SK-N-SH treated with all-trans-retinoic acid at 6 μM for 48 hours (cell line): ENCODE results near the gene RASEF.

Source experiments
- ATAC-seq: fragments of 200-7000 bp; cut with Tn5 transposase; 3 replicates; pipeline ENCODE4 v1.9.1; 2020; ENCODE audit warnings: mild to moderate bottlenecking, moderate library complexity
- ARNTL ChIP-seq: fragments of 450-650 bp; formaldehyde crosslinking; IDR thresholded peaks from 2 replicates; pipeline ENCODE4 v1.5.0; 2020; ENCODE audit warnings: low read depth, mild to moderate bottlenecking, moderate library complexity, borderline replicate concordance
- BACH2 ChIP-seq: fragments of 250-450 bp; sonication (Bioruptor Pico); IDR thresholded peaks from 2 replicates; pipeline ENCODE4 v1.9.0; 2021; ENCODE audit warnings: mild to moderate bottlenecking, borderline replicate concordance
- CREB5 ChIP-seq: fragments of 250-450 bp; sonication (Bioruptor Pico); IDR thresholded peaks from 2 replicates; pipeline ENCODE4 v1.5.1; 2020; ENCODE audit warnings: low read depth, mild to moderate bottlenecking, moderate library complexity
- CSDC2 ChIP-seq: fragments of 250-450 bp; sonication (Bioruptor Pico); IDR thresholded peaks from 2 replicates; pipeline ENCODE4 v1.5.0; 2020; ENCODE audit warnings: mild to moderate bottlenecking, moderate library complexity
- CSRNP3 ChIP-seq: fragments of 250-450 bp; sonication (Bioruptor Pico); IDR thresholded peaks from 2 replicates; pipeline ENCODE4 v1.5.1; 2021; ENCODE audit warnings: mild to moderate bottlenecking, moderate library complexity
- ESRRG ChIP-seq: fragments of 250-450 bp; sonication (Bioruptor Pico); IDR thresholded peaks from 2 replicates; pipeline ENCODE4 v1.6.1; 2021; ENCODE audit warnings: mild to moderate bottlenecking
- GLIS3 ChIP-seq: fragments of 250-450 bp; sonication (Bioruptor Pico); IDR thresholded peaks from 2 replicates; pipeline ENCODE4 v1.5.0; 2020; ENCODE audit warnings: mild to moderate bottlenecking, moderate library complexity
- ISL1 ChIP-seq: fragments of 250-450 bp; sonication (Bioruptor Pico); IDR thresholded peaks from 2 replicates; pipeline ENCODE4 v2.1.2; 2022; ENCODE audit warnings: mild to moderate bottlenecking, moderate library complexity
- OSR1 ChIP-seq: fragments of 250-450 bp; sonication (Bioruptor Pico); IDR thresholded peaks from 2 replicates; pipeline ENCODE4 v1.8.0; 2022; ENCODE audit warnings: moderate library complexity, mild to moderate bottlenecking, inconsistent platforms
- PATZ1 ChIP-seq: fragments of 250-450 bp; sonication (Bioruptor Pico); IDR thresholded peaks from 2 replicates; pipeline ENCODE4 v1.8.0; 2020; ENCODE audit warnings: mild to moderate bottlenecking, moderate library complexity, borderline replicate concordance
- POU6F1 ChIP-seq: fragments of 250-450 bp; sonication (Bioruptor Pico); IDR thresholded peaks from 2 replicates; pipeline ENCODE4 v1.8.0; 2021; ENCODE audit warnings: low read depth, mild to moderate bottlenecking, moderate library complexity, borderline replicate concordance
- PPARA ChIP-seq: fragments of 250-450 bp; sonication (Bioruptor Pico); IDR thresholded peaks from 2 replicates; pipeline ENCODE4 v1.5.0; 2020; ENCODE audit warnings: mild to moderate bottlenecking, borderline replicate concordance
- RARB ChIP-seq: fragments of 250-450 bp; sonication (Bioruptor Pico); IDR thresholded peaks from 2 replicates; pipeline ENCODE4 v1.8.0; 2021; ENCODE audit warnings: mild to moderate bottlenecking, moderate library complexity
- SNAI2 ChIP-seq: fragments of 250-450 bp; sonication (Bioruptor Pico); IDR thresholded peaks from 2 replicates; pipeline ENCODE4 v1.5.0; 2020; ENCODE audit warnings: mild to moderate bottlenecking, moderate library complexity
- TCF4 ChIP-seq: fragments of 250-450 bp; sonication (Bioruptor Pico); IDR thresholded peaks from 2 replicates; pipeline ENCODE4 v1.8.0; 2021; ENCODE audit warnings: mild to moderate bottlenecking, moderate library complexity, borderline replicate concordance
- TOX ChIP-seq: fragments of 250-450 bp; sonication (Bioruptor Pico); IDR thresholded peaks from 2 replicates; pipeline ENCODE4 v1.8.0; 2021; ENCODE audit warnings: mild to moderate bottlenecking, moderate library complexity, borderline replicate concordance
- TSHZ2 ChIP-seq: fragments of 250-450 bp; sonication (Bioruptor Pico); IDR thresholded peaks from 2 replicates; pipeline ENCODE4 v1.5.0; 2020; ENCODE audit warnings: mild to moderate bottlenecking, moderate library complexity
- ZC3H10 ChIP-seq: fragments of 250-450 bp; sonication (Bioruptor Pico); IDR thresholded peaks from 2 replicates; pipeline ENCODE4 v1.5.1; 2021; ENCODE audit warnings: mild to moderate bottlenecking, moderate library complexity
- ZFP3 ChIP-seq: fragments of 250-450 bp; sonication (Bioruptor Pico); IDR thresholded peaks from 2 replicates; pipeline ENCODE4 v1.5.0; 2020; ENCODE audit warnings: mild to moderate bottlenecking, moderate library complexity
- ZFP30 ChIP-seq: fragments of 450-650 bp; formaldehyde crosslinking; IDR thresholded peaks from 2 replicates; pipeline ENCODE4 v1.5.0; 2022; ENCODE audit warnings: mild to moderate bottlenecking, moderate library complexity
- ZNF565 ChIP-seq: fragments of 450-650 bp; formaldehyde crosslinking; conservative IDR thresholded peaks from 2 replicates; pipeline ENCODE4 v1.5.0; 2020; ENCODE audit warnings: low read depth, mild to moderate bottlenecking, moderate library complexity
- ZNF70 ChIP-seq: fragments of 450-650 bp; formaldehyde crosslinking; IDR thresholded peaks from 2 replicates; pipeline ENCODE4 v1.5.0; 2020; ENCODE audit warnings: mild to moderate bottlenecking, moderate library complexity
- ZNF8 ChIP-seq: fragments of 450-650 bp; formaldehyde crosslinking; IDR thresholded peaks from 2 replicates; pipeline ENCODE4 v1.5.0; 2020; ENCODE audit warnings: mild to moderate bottlenecking, moderate library complexity

The RASEF gene

GRCh38 chr9:83070261-83070660 lies 7.3 kb upstream of the RASEF start:
- no peak for ATAC-seq
- TF ChIP-seq ARNTL (CRISPR knock-in tag) = no peak
- TF ChIP-seq PATZ1 (CRISPR knock-in tag) = no peak
- TF ChIP-seq TOX = no peak
- no peak for TF ChIP-seq ZFP30 (CRISPR knock-in tag)
- no peak for TF ChIP-seq PPARA (CRISPR knock-in tag)
- TF ChIP-seq ZNF8 (CRISPR knock-in tag) = no peak
- TF ChIP-seq TCF4 (CRISPR knock-in tag) = no peak
- TF ChIP-seq ESRRG (CRISPR knock-in tag) = no peak
- TF ChIP-seq ZC3H10 (CRISPR knock-in tag) = no peak
- TF ChIP-seq ISL1 = no peak
- no peak for TF ChIP-seq OSR1 (CRISPR knock-in tag)
- TF ChIP-seq ZFP3 = no peak
- no peak for TF ChIP-seq GLIS3 (CRISPR knock-in tag)
- TF ChIP-seq SNAI2 (CRISPR knock-in tag) = no peak
- no peak for TF ChIP-seq POU6F1 (CRISPR knock-in tag)
- TF ChIP-seq TSHZ2 (CRISPR knock-in tag) = no peak
- TF ChIP-seq CSDC2 (CRISPR knock-in tag) = no peak
- no peak for TF ChIP-seq BACH2 (CRISPR knock-in tag)

- ATAC-seq = no peak
- TF ChIP-seq ZFP30 (CRISPR knock-in tag) (no peak), ZNF565 (CRISPR knock-in tag) (no peak), CSDC2 (CRISPR knock-in tag) (no peak), ZNF8 (CRISPR knock-in tag) (no peak), ISL1 (no peak), ZNF70 (CRISPR knock-in tag) (no peak), CREB5 (CRISPR knock-in tag) (no peak), ZFP3 (no peak), ZC3H10 (CRISPR knock-in tag) (no peak), CSRNP3 (CRISPR knock-in tag) (no peak), PPARA (CRISPR knock-in tag) (no peak), ARNTL (CRISPR knock-in tag) (no peak), PATZ1 (CRISPR knock-in tag) (no peak), TOX (no peak), GLIS3 (CRISPR knock-in tag) (no peak), RARB (CRISPR knock-in tag) (no peak), SNAI2 (CRISPR knock-in tag) (no peak), OSR1 (CRISPR knock-in tag) (no peak), BACH2 (CRISPR knock-in tag) (no peak), TSHZ2 (CRISPR knock-in tag) (no peak)
Observed at GRCh38 chr9:83069651-83070050, 6.7 kb upstream of the RASEF start.
